LNCaP clone FGC (cell line): ENCODE results near the gene RFNG.

Source experiments
- DNase-seq: peaks from one replicate; pipeline ENCODE4 v3.0.0-alpha.2; 2011; ENCODE audit warnings: low read depth
- H3K4me3 ChIP-seq: 2 replicates; pipeline ENCODE4 v1.5.1; 2011; ENCODE audit warnings: mild to moderate bottlenecking, low read depth, low read length, control low read depth
- TF ChIP-seq, protein P1 (sequence below): IDR thresholded peaks from 2 replicates; pipeline ENCODE4 v1.5.1; 2012; ENCODE audit warnings: mild to moderate bottlenecking; ENCODE audit not compliant: control insufficient read depth, insufficient read depth; ENCODE audit errors: extremely low read depth

Gene RFNG

DNA sequence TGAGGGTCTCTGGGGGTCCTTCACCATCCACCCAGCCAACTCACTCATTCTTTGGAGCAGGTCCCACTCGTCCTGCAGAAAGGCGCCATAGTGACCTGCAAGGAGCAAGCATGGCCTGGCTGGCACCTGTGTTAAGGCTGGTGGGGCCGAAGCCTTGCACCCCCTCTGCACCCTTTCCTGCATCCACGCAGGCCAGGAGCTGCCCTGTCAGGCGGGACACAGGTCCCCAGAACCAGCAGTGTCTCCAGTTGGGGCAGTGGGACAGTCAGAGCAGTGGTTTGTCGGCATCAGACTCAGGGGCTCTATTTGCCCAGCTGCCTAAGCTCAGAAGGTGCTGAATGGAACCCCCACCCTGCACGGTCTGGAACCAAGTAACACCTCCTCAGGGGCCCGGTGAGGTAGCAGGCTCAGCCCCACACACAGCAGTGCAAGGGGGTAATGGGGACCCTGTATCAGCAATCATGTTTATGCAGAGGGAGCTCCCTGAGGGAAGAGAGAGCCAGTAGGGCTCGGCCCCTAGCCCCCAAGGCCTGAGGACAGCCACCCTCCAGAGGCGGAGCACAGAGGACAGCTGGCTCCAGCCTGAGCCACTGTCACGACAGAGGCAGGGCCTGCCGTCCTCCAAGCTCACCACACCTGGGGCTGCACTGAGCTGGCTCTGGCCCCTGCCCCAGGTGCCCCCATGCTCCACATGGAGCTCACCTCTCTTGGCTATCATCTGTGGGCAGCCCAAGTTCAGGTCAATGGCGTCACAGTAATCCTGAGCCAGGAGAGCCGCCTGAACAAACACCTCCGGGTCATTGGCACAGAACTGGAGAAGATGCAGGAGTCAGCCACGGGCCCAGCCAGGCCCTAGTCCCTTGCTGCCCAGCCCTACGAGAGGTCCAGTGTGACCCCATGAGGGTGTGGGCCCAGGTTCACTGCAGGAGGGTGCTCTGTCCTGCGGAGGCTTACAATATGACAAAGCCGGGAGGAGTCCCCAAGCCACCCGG, 12.1 kb upstream of the RFNG start:
- H3K4me3 ChIP-seq, result peak overlapping the region; percentile 74
- DNase-seq, result peak; percentile 34
- TF ChIP-seq, protein P1, sequence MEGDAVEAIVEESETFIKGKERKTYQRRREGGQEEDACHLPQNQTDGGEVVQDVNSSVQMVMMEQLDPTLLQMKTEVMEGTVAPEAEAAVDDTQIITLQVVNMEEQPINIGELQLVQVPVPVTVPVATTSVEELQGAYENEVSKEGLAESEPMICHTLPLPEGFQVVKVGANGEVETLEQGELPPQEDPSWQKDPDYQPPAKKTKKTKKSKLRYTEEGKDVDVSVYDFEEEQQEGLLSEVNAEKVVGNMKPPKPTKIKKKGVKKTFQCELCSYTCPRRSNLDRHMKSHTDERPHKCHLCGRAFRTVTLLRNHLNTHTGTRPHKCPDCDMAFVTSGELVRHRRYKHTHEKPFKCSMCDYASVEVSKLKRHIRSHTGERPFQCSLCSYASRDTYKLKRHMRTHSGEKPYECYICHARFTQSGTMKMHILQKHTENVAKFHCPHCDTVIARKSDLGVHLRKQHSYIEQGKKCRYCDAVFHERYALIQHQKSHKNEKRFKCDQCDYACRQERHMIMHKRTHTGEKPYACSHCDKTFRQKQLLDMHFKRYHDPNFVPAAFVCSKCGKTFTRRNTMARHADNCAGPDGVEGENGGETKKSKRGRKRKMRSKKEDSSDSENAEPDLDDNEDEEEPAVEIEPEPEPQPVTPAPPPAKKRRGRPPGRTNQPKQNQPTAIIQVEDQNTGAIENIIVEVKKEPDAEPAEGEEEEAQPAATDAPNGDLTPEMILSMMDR, result no peak

GRCh38 chr17:82062984-82063368, 11.4 kb upstream of the RFNG start:
- no peak for DNase-seq
- H3K4me3 ChIP-seq, result no peak overlapping the region
- TF ChIP-seq, protein P1, result no peak

GRCh38 chr17:82062076-82062983, 10.7 kb upstream of the RFNG start:
- DNase-seq, result no peak
- H3K4me3 ChIP-seq, result no peak overlapping the region
- TF ChIP-seq, protein P1, result 0 out of 2 replicates have a peak, but pooled peaks have one; percentile 0

DNA sequence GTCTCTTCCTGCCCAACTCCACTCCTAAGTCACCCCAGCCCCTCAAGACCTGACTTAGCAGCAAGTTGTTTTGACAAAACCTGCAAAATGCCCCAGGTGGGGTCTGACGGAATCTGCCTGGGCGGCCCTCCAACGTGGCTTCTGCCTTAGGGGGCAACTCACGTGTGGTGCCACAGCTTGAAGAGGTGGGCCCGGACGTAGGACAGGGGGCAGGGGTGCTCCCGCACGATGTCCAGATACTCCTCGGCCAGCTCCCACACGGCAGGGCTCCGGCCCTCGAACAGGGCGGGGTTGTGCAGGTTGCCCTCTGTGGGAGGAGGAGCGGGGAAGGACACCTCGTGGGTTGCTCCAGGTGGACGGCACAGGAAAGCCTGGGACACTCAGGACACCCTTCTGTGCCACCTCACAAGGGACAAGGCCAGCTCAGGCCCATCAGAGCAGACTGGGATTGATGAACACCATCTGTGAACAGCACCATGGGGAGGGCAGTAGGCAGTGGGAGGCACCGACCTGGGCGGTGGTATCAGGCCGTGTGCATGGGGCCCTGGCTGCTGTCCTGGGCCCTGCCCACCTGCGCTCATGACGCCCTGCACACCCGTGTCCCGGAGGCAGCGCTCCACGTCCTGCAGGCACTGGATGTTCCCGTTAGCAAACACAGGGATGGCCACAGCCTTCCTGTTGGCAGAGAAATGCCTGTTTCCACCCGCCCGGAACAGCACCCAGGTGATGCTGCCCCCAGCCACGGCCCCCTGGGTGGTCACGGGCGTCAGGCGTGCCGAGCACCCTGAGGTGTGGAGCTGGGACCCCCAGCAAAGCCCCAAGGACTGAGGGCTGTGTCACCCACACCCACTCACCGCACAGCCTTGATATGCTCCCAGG, 9.7 kb upstream of the RFNG start:
- TF ChIP-seq, protein P1, result no peak
- H3K4me3 ChIP-seq, result no peak overlapping the region
- DNase-seq, result no peak

GRCh38 chr17:82060614-82061013, 9.0 kb upstream of the RFNG start:
- TF ChIP-seq, protein P1, result no peak
- DNase-seq, result no peak
- no peak overlapping the region for H3K4me3 ChIP-seq

DNA sequence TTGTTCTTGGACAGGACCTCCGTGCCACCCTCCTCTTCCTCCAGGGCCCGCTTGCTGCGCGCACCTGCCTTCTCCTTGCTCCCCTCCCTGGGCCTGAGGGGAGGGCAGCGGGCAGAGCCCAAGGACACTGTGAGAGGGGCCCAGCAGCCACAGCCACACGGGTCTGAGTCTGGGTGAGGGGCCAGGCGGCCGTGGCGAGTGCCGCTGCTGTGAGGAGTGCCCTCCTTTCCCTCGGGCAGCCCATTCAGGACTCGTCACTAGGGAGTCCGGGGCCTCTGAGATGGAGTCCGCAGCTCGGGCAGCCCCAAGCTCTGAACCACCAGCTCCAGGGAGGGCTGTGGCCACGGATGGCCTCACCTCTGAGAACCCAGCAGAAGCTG, 8.4 kb upstream of the RFNG start:
- H3K4me3 ChIP-seq, result no peak overlapping the region
- no peak for DNase-seq
- TF ChIP-seq, protein P1, result no peak
